Measurements from ENCODE around the gene LYPD4.

DNA sequence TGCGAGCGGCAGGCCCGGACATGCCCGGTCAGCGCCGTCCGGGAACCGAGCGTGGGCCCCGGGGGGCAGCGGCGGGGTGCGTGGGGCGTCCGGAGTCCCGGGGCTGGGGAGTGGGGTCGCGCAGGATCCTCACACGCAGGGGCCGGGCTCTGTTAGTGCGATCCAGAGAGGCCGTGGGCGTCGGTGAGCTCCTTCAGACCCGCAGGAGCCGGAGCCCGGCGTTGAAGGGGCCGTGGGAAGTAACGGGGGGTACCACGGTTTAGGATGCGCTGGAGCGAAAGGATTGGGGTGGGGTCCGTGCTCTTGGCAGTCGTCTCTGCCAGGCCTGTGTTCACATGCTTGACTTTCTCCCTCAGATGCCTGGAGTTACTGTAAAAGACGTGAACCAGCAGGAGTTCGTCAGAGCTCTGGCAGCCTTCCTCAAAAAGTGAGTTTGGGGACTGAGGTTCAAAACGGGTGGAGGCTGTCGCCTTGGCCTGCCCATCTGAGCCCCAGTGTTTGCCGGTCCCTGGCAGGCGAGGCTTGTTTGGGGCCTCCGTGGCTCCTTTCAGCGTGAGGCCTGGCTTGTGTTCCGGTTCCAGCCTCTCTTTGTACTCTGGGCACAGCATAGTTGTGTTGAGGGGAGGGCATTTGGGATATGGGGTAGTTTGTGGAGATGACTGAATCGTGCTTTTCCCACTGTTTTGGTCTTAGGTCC lies 16.1 kb upstream of the LYPD4 start:
- TF ChIP-seq, protein P1, sequence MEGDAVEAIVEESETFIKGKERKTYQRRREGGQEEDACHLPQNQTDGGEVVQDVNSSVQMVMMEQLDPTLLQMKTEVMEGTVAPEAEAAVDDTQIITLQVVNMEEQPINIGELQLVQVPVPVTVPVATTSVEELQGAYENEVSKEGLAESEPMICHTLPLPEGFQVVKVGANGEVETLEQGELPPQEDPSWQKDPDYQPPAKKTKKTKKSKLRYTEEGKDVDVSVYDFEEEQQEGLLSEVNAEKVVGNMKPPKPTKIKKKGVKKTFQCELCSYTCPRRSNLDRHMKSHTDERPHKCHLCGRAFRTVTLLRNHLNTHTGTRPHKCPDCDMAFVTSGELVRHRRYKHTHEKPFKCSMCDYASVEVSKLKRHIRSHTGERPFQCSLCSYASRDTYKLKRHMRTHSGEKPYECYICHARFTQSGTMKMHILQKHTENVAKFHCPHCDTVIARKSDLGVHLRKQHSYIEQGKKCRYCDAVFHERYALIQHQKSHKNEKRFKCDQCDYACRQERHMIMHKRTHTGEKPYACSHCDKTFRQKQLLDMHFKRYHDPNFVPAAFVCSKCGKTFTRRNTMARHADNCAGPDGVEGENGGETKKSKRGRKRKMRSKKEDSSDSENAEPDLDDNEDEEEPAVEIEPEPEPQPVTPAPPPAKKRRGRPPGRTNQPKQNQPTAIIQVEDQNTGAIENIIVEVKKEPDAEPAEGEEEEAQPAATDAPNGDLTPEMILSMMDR (IDR thresholded peaks at IDR 0.05), result no peak
- no peak for TF ChIP-seq POLR2A (IDR thresholded peaks at IDR 0.05)
- no peak for TF ChIP-seq EP300 (IDR thresholded peaks at IDR 0.05)
